GM12878 (cell line): ENCODE measurements around the gene OR10G8. TPM values are rescaled to one million over a fixed set of nuclear protein-coding genes. Genes with fewer than 3 reads are reported as not detected.
A peak's percentile ranks its signal among the peaks of the same experiment; 100 is the strongest.

Experiments
- ATAC-seq: fragments of 200-7000 bp; cut with Tn5 transposase; 3 replicates; pipeline ENCODE4 v1.9.1; 2020; ENCODE audit warnings: mild to moderate bottlenecking, moderate library complexity
- BruUV-seq: library from RNA; stranded (reverse); fragments of 400-500 nt; replicated peaks from 2 replicates; lab custom pipeline; 2021; lab: Mats Ljungman, UMichigan
- CTCF ChIA-PET: fragments of 300-600 bp; sonication (Branson Sonifier 250); formaldehyde crosslinking; extraction: SDS; loops from one replicate; lab custom pipeline; 2021; ENCODE audit warnings: inconsistent platforms; lab: Yijun Ruan, JAX
- POLR2A ChIA-PET: fragments of 350-600 bp; formaldehyde crosslinking; extraction: SDS; loops from one replicate; lab custom pipeline; 2021; ENCODE audit warnings: inconsistent platforms; lab: Charles Lee
- RAD21 ChIA-PET: fragments of 300-600 bp; sonication (Branson Sonifier 250); formaldehyde crosslinking; loops from one replicate; lab custom pipeline; 2023; ENCODE audit warnings: antibody characterized with exemption; ENCODE audit not compliant: unreplicated experiment; lab: Charles Lee
- SMC1A ChIA-PET: fragments of 300-600 bp; sonication (Branson Sonifier 250); formaldehyde crosslinking; loops from one replicate; lab custom pipeline; 2023; ENCODE audit not compliant: unreplicated experiment, uncharacterized antibody; lab: Charles Lee
- DNase-seq: peaks from one replicate; pipeline ENCODE4 v3.0.0-alpha.2; 2011; ENCODE audit warnings: low read depth, low spot score
- FAIRE-seq: peaks from 3 replicates; lab custom pipeline; 2011; peaks lifted over from hg19 to GRCh38; lab: Jason Lieb, UNC
- H2AFZ ChIP-seq: 2 replicates; pipeline ENCODE4 v1.6.0; 2011; ENCODE audit warnings: low read depth, low read length, control low read depth; ENCODE audit not compliant: control insufficient read depth
- H3K27ac ChIP-seq: 2 replicates; pipeline ENCODE4 v1.5.1; 2011; ENCODE audit warnings: control low read depth; ENCODE audit not compliant: control insufficient read depth, insufficient read depth
- H3K27me3 ChIP-seq, 2 experiments: replicated peaks in 1 of 2; 2 replicates each; pipeline versions ENCODE4 v1.6.0 to v1.6.1; 2011; ENCODE audit warnings: low read length in 1 of 2; ENCODE audit not compliant: control insufficient read depth in 2 of 2, insufficient read depth in 2 of 2
- H3K36me3 ChIP-seq, 2 experiments: 2 replicates each; pipeline ENCODE4 v1.5.1; 2011; ENCODE audit warnings: low read length in 1 of 2; ENCODE audit not compliant: control insufficient read depth in 2 of 2, insufficient read depth in 2 of 2
- H3K4me1 ChIP-seq: 2 replicates; pipeline ENCODE4 v1.6.1; 2011; ENCODE audit warnings: mild to moderate bottlenecking, low read length, moderate library complexity, mixed read lengths; ENCODE audit not compliant: control insufficient read depth, insufficient read depth
- H3K4me2 ChIP-seq: 2 replicates; pipeline ENCODE4 v1.6.0; 2011; ENCODE audit warnings: control low read depth; ENCODE audit not compliant: control insufficient read depth, insufficient read depth
- H3K4me3 ChIP-seq: fragments of 200-600 bp; sonication (generic); 2 replicates; pipeline ENCODE4 v1.5.1; 2016
- H3K79me2 ChIP-seq: 2 replicates; pipeline ENCODE4 v1.6.0; 2011; ENCODE audit warnings: low read length; ENCODE audit not compliant: control insufficient read depth, insufficient read depth
- H3K9ac ChIP-seq: 2 replicates; pipeline ENCODE4 v1.8.0; 2011; ENCODE audit warnings: low read length, control low read depth, mixed read lengths; ENCODE audit not compliant: control insufficient read depth, insufficient read depth
- H3K9me3 ChIP-seq: replicated peaks from 3 replicates; pipeline ENCODE4 v1.5.1; 2011; ENCODE audit warnings: mild to moderate bottlenecking, low read length; ENCODE audit not compliant: control insufficient read depth, insufficient read depth
- H4K20me1 ChIP-seq: 2 replicates; pipeline ENCODE4 v1.6.0; 2011; ENCODE audit not compliant: control insufficient read depth, insufficient read depth
- BACH1 ChIP-seq: fragments of 450-650 bp; IDR thresholded peaks from 2 replicates; pipeline ENCODE4 v1.6.1; 2017; ENCODE audit warnings: mild to moderate bottlenecking, borderline replicate concordance
- BHLHE40 ChIP-seq, 2 experiments: fragments of 450-650 bp in 1 of 2; IDR thresholded peaks; 2 replicates each; pipeline ENCODE4 v1.6.1; 2011 to 2017; ENCODE audit warnings: low read depth in 2 of 2, borderline replicate concordance in 1 of 2, improper control_type of control experiment in 1 of 2, low read length in 1 of 2, mild to moderate bottlenecking in 1 of 2
- ESRRA ChIP-seq: IDR thresholded peaks from 2 replicates; pipeline ENCODE4 v1.6.1; 2012; ENCODE audit warnings: mild to moderate bottlenecking, low read length, improper control_type of control experiment
- HSF1 ChIP-seq: fragments of 150-350 bp; IDR thresholded peaks from 2 replicates; pipeline ENCODE4 v1.6.1; 2014; ENCODE audit warnings: mild to moderate bottlenecking, low read depth, low read length
- MEF2B ChIP-seq: fragments of 450-650 bp; IDR thresholded peaks from 2 replicates; pipeline ENCODE4 v1.6.1; 2018; ENCODE audit warnings: mild to moderate bottlenecking, moderate library complexity; ENCODE audit not compliant: partially characterized antibody, poor library complexity, severe bottlenecking
- NBN ChIP-seq: fragments of 450-650 bp; IDR thresholded peaks from 2 replicates; pipeline ENCODE4 v1.6.1; 2016
- SMC3 ChIP-seq: IDR thresholded peaks from 2 replicates; pipeline ENCODE4 v1.6.1; 2011; ENCODE audit warnings: low read length, improper control_type of control experiment, borderline replicate concordance
- WRNIP1 ChIP-seq: IDR thresholded peaks from 2 replicates; pipeline ENCODE4 v1.6.1; 2011; ENCODE audit warnings: low read depth, low read length, improper control_type of control experiment, borderline replicate concordance
- YY1 ChIP-seq: IDR thresholded peaks from 2 replicates; pipeline ENCODE4 v1.6.1; 2011; ENCODE audit warnings: low read depth, mild to moderate bottlenecking, low read length
- ZNF24 ChIP-seq: fragments of 450-650 bp; IDR thresholded peaks from 2 replicates; pipeline ENCODE4 v1.6.1; 2017; ENCODE audit warnings: antibody characterized with exemption, mild to moderate bottlenecking
- WGBS: methylation state at CpG from one replicate; pipeline ENCODE4 v1.1.6; 2016; ENCODE audit warnings: low lambda C conversion rate; ENCODE audit not compliant: insufficient replicate concordance, insufficient coverage; ENCODE audit errors: missing lambda C conversion rate; 5-methylcytosine and 5-hydroxymethylcytosine counted together
- in situ Hi-C: fragments of 300-500 bp; cut with MboI; formaldehyde crosslinking; loops from 9 replicates; pipeline ENCODE4 v1.14.3; 2018; ENCODE audit warnings: mixed read lengths
- intact Hi-C: fragments of 100-400 bp; cut with micrococcal nuclease; formaldehyde crosslinking; loops from one replicate; pipeline ENCODE4 v1.14.2; 2022; ENCODE audit not compliant: unreplicated experiment
- polyA plus RNA-seq, 11 experiments: library from polyadenylated mRNA; depleted of rRNA in 4 of 11; unstranded in 6 of 11; stranded (reverse) in 5 of 11; fragments of >200 nt; fragmentation: Nextera tagmentation in 4 of 11; fragmentation: Illumina TruSeq in 1 of 11; extraction: Ambion mirVana in 4 of 11; extraction: Trizol in 1 of 11; gene quantifications; 1 replicate in 1 of 11; 2 replicates in 10 of 11; pipeline versions ENCODE4 v1.2.1 to v1.2.3, GENCODE V29; 2011 to 2016; ENCODE audit warnings: inconsistent platforms in 2 of 11, missing spikeins in 2 of 11, low read depth in 1 of 11
- total RNA-seq, 4 experiments: library from RNA; depleted of rRNA in 3 of 4; stranded (reverse); fragments of >200 nt in 3 of 4; fragmentation: Illumina TruSeq in 1 of 4; extraction: Trizol in 1 of 4; gene quantifications; 2 replicates each; pipeline versions ENCODE4 v1.2.1 to v1.2.3, GENCODE V29; 2013 to 2021
- TF ChIP-seq, protein P1 (sequence below): fragments of 450-650 bp; IDR thresholded peaks from 2 replicates; pipeline ENCODE4 v1.6.1; 2016; ENCODE audit warnings: mild to moderate bottlenecking, moderate library complexity, borderline replicate concordance

Gene OR10G8
- total and polyA plus RNA-seq, 10 of the 15 experiments (the other 5 are each of a cell fraction or from before 2014, with no cell fraction given), result not detected

DNA sequence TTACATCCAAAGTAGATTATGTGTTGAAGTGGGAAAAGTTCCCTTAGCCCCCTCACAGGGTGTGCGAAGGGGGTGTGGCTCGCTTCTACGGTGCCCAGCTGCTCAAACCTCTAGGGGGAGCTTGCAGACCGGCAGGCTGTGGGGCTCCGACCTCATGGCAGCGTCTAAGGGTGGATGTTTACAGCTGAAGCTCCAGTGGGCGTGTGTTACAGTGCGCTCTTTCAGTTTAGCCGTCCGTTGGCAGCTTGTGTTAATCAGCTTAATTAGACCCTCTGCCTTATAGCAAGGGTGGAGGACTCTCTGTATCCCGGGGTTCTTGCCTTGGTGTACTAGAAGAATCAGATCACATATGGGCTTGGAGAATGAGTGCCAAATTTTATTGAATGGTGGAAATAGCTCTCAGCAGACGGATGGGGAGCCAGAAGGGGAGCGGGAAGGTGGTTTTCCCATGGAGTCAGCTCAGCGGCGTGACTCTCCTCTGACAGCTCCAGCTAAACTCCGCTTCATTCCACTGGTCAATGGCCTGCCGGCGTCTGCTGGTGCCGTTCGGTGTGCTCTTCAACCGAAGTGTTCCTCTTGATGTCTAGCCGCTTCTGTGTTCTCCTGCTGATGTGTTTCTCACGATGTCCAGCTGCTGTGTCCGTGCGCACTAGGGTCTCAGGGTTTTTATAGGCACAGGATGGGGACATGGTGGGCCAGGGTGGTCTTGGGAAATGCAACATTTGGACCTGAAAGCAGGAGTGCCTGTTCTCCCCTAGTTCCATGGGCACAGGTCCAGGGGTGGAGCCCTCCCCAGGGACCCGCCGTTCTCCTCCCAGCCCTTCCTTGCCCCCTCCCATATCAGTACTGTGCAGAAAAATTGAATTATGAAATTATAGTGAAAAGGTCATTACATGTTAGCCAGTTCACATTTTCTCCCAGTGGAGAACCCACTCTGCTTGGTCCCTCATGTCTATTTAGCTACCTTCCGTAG lies 43.1 kb downstream of the OR10G8 start (continued):
- TF ChIP-seq BHLHE40 (IDR thresholded peaks at IDR 0.05; ENCODE audit: borderline replicate concordance in 1 of 2, low read depth in 2 of 2, low read length in 1 of 2) (no peak), MEF2B (peak; percentile 14), SMC3 (peak; percentile 29; the same call in 1 of the 2 replicates)
- TF ChIP-seq, all 136 proteins: peak for 6

DNA sequence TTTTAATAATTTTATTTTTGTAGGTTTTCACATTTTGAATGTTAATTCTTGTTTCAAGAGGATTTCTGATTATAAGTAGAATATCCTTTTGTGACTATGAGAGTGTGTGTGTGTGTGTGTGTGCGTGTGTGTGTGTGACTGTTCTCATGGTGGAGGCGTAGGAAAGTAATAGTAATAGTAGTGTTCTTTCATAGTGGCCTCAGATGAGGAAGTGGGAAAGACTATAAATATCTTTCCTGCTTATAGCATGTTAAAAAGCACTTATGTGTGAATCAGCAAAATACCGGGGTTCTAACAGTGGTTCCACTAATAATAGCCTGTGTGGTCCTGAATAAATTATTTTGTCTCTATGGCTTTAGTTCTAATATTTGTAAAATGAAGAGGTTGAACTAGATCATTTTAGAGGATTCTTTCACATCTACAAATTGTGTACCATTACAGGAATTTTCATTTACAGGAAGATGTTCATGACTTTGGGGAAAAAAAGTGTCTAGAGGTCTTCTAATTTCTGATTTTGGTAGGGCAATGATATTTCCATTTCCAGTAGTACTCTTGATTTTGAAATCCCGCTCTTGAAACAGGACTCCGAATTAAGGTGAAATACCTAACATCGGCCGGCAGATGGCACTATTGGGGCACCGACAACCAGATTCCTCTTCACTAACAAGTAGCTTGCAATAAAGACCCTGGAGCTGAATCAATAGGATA lies 44.5 kb downstream of the OR10G8 start:
- CTCF ChIA-PET, result interaction anchor here (0.5 to 8.6 kb wide), 33 partner anchors 8 to 531 kb away, joined by 3 to 89 read pairs (median 4); partner anchors contain the start of gene VWA5A
- Histone ChIP-seq H4K20me1 (no peaks in the 10 kb centered on the region), H3K36me3 (no peaks in the 10 kb centered on the region), H3K4me2 (0 out of 2 replicates have a peak overlapping the region, but pooled peaks have one; percentile 53), H3K9ac (no peak overlapping the region), H3K4me1 (peaks cover 13% of the 10 kb centered on the region), H3K4me3 (no peak overlapping the region), H3K9me3 (no peaks in the 10 kb centered on the region; the same call in 2 of the 3 replicates), H3K27me3 (peaks cover 0 to 2% of the 10 kb centered on the region in 2 experiments; a peak in 1 of 4 replicates), H3K79me2 (no peaks in the 10 kb centered on the region), H3K27ac (peak overlapping the region; percentile 70), H2AFZ (no peak overlapping the region)
- RAD21 ChIA-PET, result interaction anchor here (0.6 to 5.1 kb wide), 9 partner anchors 11 to 263 kb away, joined by 3 to 28 read pairs (median 3); partner anchors contain the start of gene VWA5A
- DNase-seq (peak; percentile 63), ATAC-seq (peak; percentile 83), FAIRE-seq (peak; percentile 91)
- SMC1A ChIA-PET, result interaction anchor here (0.8 to 1.6 kb wide), 7 partner anchors 11 to 515 kb away, joined by 3 to 23 read pairs (median 4); partner anchors contain the start of gene VWA5A
- WGBS, result 2% methylated on average over 8 of the region's 8 CpGs
- intact Hi-C loops, result loop anchor here (1.0 to 2.0 kb wide), 3 partner anchors 124 to 331 kb away; no protein-coding TSS in a partner anchor
- in situ Hi-C loops, result loop anchor here (5.0 to 10.0 kb wide), 2 partner anchors 126 to 514 kb away; no protein-coding TSS in a partner anchor
- no TSS peak for BruUV-seq
- POLR2A ChIA-PET, result interaction anchor here (1.0 kb wide), 1 partner anchor 123 kb away, joined by 4 read pairs; no protein-coding TSS in a partner anchor
- peak; percentile 82; the same call in 1 of the 2 replicates for TF ChIP-seq NBN
- TF ChIP-seq YY1, result 0 out of 2 replicates have a peak, but pooled peaks have one; percentile 17
- TF ChIP-seq, protein P1, sequence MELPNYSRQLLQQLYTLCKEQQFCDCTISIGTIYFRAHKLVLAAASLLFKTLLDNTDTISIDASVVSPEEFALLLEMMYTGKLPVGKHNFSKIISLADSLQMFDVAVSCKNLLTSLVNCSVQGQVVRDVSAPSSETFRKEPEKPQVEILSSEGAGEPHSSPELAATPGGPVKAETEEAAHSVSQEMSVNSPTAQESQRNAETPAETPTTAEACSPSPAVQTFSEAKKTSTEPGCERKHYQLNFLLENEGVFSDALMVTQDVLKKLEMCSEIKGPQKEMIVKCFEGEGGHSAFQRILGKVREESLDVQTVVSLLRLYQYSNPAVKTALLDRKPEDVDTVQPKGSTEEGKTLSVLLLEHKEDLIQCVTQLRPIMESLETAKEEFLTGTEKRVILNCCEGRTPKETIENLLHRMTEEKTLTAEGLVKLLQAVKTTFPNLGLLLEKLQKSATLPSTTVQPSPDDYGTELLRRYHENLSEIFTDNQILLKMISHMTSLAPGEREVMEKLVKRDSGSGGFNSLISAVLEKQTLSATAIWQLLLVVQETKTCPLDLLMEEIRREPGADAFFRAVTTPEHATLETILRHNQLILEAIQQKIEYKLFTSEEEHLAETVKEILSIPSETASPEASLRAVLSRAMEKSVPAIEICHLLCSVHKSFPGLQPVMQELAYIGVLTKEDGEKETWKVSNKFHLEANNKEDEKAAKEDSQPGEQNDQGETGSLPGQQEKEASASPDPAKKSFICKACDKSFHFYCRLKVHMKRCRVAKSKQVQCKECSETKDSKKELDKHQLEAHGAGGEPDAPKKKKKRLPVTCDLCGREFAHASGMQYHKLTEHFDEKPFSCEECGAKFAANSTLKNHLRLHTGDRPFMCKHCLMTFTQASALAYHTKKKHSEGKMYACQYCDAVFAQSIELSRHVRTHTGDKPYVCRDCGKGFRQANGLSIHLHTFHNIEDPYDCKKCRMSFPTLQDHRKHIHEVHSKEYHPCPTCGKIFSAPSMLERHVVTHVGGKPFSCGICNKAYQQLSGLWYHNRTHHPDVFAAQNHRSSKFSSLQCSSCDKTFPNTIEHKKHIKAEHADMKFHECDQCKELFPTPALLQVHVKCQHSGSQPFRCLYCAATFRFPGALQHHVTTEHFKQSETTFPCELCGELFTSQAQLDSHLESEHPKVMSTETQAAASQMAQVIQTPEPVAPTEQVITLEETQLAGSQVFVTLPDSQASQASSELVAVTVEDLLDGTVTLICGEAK, result no peak; the same call in 1 of the 2 replicates
- TF ChIP-seq HSF1, result no peak
- TF ChIP-seq WRNIP1, result no peak
- no peak; the same call in 1 of the 2 replicates for TF ChIP-seq ZNF24
- TF ChIP-seq ESRRA, result no peak
- TF ChIP-seq BACH1, result peak; percentile 91; the same call in 1 of the 2 replicates
